Measurements from ENCODE around the gene DIO1. TPM values are rescaled to one million over a fixed set of nuclear protein-coding genes. Genes with fewer than 3 reads are reported as not detected.

Gene DIO1
- total and polyA plus RNA-seq, 9 of the 15 experiments (the other 6 are each of a cell fraction or from before 2014, with no cell fraction given): not detected

- TF ChIP-seq C11orf30 (IDR thresholded peaks at IDR 0.05; ENCODE audit: low read depth) (peak; percentile 60), ZBTB11 (CRISPR knock-in tag; IDR thresholded peaks at IDR 0.05) (0 out of 6 replicates have a peak, but pooled peaks of 1 of the 3 experiments have one; percentile 7), ZNF551 (CRISPR knock-in tag; IDR thresholded peaks at IDR 0.05) (no peak), SOX6 (IDR thresholded peaks at IDR 0.05) (peak; percentile 48), GATAD2B (IDR thresholded peaks at IDR 0.05; ENCODE audit: borderline replicate concordance) (0 out of 2 replicates have a peak, but pooled peaks have one; percentile 11), NCOA4 (IDR thresholded peaks at IDR 0.05; ENCODE audit: partially characterized antibody) (no peak), ARID3A (IDR thresholded peaks at IDR 0.05; ENCODE audit: borderline replicate concordance, low read depth, low read length) (0 out of 2 replicates have a peak, but pooled peaks have one; percentile 23), SMARCA5 (IDR thresholded peaks at IDR 0.05) (0 out of 2 replicates have a peak, but pooled peaks have one; percentile 44), POLR2AphosphoS2 (IDR thresholded peaks at IDR 0.05; ENCODE audit: low read length) (no peak), MAZ (CRISPR knock-in tag; conservative IDR thresholded peaks at IDR 0.05 in 1 of 2, IDR thresholded peaks at IDR 0.05 in 1 of 2) (0 out of 4 replicates have a peak, but pooled peaks of 1 of the 2 experiments have one; percentile 5), BACH1 (tag; IDR thresholded peaks at IDR 0.05) (peak; percentile 43; the same call in 1 of the 2 replicates), GMEB1 (CRISPR knock-in tag; IDR thresholded peaks at IDR 0.05) (0 out of 2 replicates have a peak, but pooled peaks have one; percentile 31), TAL1 (IDR thresholded peaks at IDR 0.05) (peak; percentile 59), CBFA2T3 (IDR thresholded peaks at IDR 0.05) (0 out of 2 replicates have a peak, but pooled peaks have one; percentile 43), PRDM10 (IDR thresholded peaks at IDR 0.05; ENCODE audit: partially characterized antibody) (peak; percentile 40), KDM1A (IDR thresholded peaks at IDR 0.05) (0 out of 4 replicates have a peak, but pooled peaks of 1 of the 2 experiments have one; percentile 6)
Measured at GRCh38 chr1:53942127-53942957, 48.4 kb downstream of the DIO1 start (continued).
